Neural progenitor cell (in vitro differentiated cells): ENCODE measurements around the gene PYROXD2. TPM values are rescaled to one million over a fixed set of nuclear protein-coding genes. Genes with fewer than 3 reads are reported as not detected.

Source experiments
- DNase-seq: peaks from one replicate; pipeline ENCODE4 v3.0.0-alpha.2; 2016; ENCODE audit warnings: low spot score
- H2AFZ ChIP-seq: fragments of 200-600 bp; sonication (generic); replicated peaks from 2 replicates; pipeline ENCODE4 v1.6.1; 2016; ENCODE audit warnings: antibody characterized with exemption
- H3F3A ChIP-seq: fragments of 200-600 bp; sonication (generic); 2 replicates; pipeline ENCODE4 v1.6.1; 2016; ENCODE audit warnings: antibody characterized with exemption, low read depth
- H3K27ac ChIP-seq: fragments of 200-600 bp; sonication (generic); 2 replicates; pipeline ENCODE4 v1.5.1; 2016; ENCODE audit warnings: mild to moderate bottlenecking
- H3K27me3 ChIP-seq: fragments of 200-600 bp; sonication (generic); 2 replicates; pipeline ENCODE4 v1.6.1; 2016; ENCODE audit warnings: mild to moderate bottlenecking, moderate library complexity
- H3K36me3 ChIP-seq: fragments of 200-600 bp; sonication (generic); 2 replicates; pipeline ENCODE4 v1.5.1; 2016
- H3K4me1 ChIP-seq: fragments of 200-600 bp; sonication (generic); 2 replicates; pipeline ENCODE4 v1.6.1; 2016; ENCODE audit warnings: mixed run types
- H3K4me2 ChIP-seq: fragments of 200-600 bp; sonication (generic); 2 replicates; pipeline ENCODE4 v1.6.1; 2016
- H3K4me3 ChIP-seq: fragments of 200-600 bp; sonication (generic); 2 replicates; pipeline ENCODE4 v1.5.1; 2016
- H3K79me2 ChIP-seq: fragments of 200-600 bp; sonication (generic); 2 replicates; pipeline ENCODE4 v1.6.1; 2016; ENCODE audit warnings: low read depth
- H3K9ac ChIP-seq: fragments of 200-600 bp; sonication (generic); 2 replicates; pipeline ENCODE4 v1.6.1; 2016
- H3K9me3 ChIP-seq: fragments of 200-600 bp; sonication (generic); 2 replicates; pipeline ENCODE4 v1.5.1; 2016; ENCODE audit warnings: low read depth
- H4K20me1 ChIP-seq: fragments of 200-600 bp; sonication (generic); 2 replicates; pipeline ENCODE4 v1.6.1; 2016; ENCODE audit warnings: low read depth
- H3K27ac Mint-ChIP-seq: 3 replicates; pipeline ENCODE4 v1.8.0; 2021; ENCODE audit warnings: mixed read lengths
- H3K27me3 Mint-ChIP-seq: 2 replicates; pipeline ENCODE4 v1.8.0; 2022; ENCODE audit warnings: low read depth, mild to moderate bottlenecking, inconsistent platforms, moderate library complexity, mixed read lengths; ENCODE audit not compliant: insufficient read depth
- H3K36me3 Mint-ChIP-seq: 3 replicates; pipeline ENCODE4 v1.8.0; 2021; ENCODE audit warnings: mixed read lengths
- H3K4me1 Mint-ChIP-seq: 3 replicates; pipeline ENCODE4 v1.8.0; 2021; ENCODE audit warnings: mixed read lengths
- H3K4me3 Mint-ChIP-seq: 3 replicates; pipeline ENCODE4 v1.8.0; 2021; ENCODE audit warnings: mild to moderate bottlenecking, moderate library complexity, mixed read lengths
- H3K9me3 Mint-ChIP-seq: 3 replicates; pipeline ENCODE4 v1.8.0; 2020; ENCODE audit warnings: mixed read lengths
- CTCF ChIP-seq: fragments of 200-600 bp; sonication (generic); IDR thresholded peaks from 2 replicates; pipeline ENCODE4 v1.5.1; 2017; ENCODE audit warnings: antibody characterized with exemption, mild to moderate bottlenecking
- EZH2 ChIP-seq: fragments of 200-600 bp; sonication (generic); IDR thresholded peaks from 2 replicates; pipeline ENCODE4 v1.6.1; 2017; ENCODE audit warnings: antibody characterized with exemption, mild to moderate bottlenecking, moderate library complexity
- EZH2phosphoT487 ChIP-seq: fragments of 200-600 bp; sonication (generic); IDR thresholded peaks from 2 replicates; pipeline ENCODE4 v1.6.1; 2017; ENCODE audit warnings: antibody characterized with exemption
- total RNA-seq: library from RNA; depleted of rRNA; stranded (reverse); fragments of >200 nt; gene quantifications from 2 replicates; pipeline ENCODE4 v1.2.3, GENCODE V29; 2015; ENCODE audit warnings: low replicate concordance

The PYROXD2 gene
- total RNA-seq, 1 donor from 2014 or later = 10.5 TPM

- H3K4me3 Mint-ChIP-seq = no peak overlapping the region
- no peaks in the 10 kb centered on the region for H3K36me3 Mint-ChIP-seq
These were observed 12.5 kb downstream of the PYROXD2 start for GRCh38 chr10:98402478-98402877.

DNA sequence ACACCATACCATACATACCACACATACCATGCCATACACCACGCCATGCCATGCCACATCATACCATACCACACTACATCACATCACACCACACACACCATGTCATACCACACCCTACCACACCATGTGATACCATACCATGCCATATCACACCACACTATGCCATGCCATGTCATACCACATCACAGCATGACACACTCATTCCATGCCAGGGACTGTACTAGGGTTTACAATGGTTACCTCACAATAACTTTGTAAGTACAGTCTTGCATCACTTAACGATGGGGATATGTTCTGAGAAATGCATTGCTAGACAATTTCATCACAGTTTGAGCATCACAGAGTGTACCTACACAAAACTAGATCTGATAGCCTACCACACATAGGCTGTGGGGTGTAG, 14.5 kb downstream of the PYROXD2 start:
- no peaks in the 10 kb centered on the region for H4K20me1 ChIP-seq
- Mint-ChIP-seq H3K9me3 (no peaks in the 10 kb centered on the region), H3K36me3 (peaks cover 2% of the 10 kb centered on the region), H3K27ac (no peak overlapping the region), H3K4me3 (no peak overlapping the region), H3K27me3 (no peaks in the 10 kb centered on the region), H3K4me1 (peaks cover 7% of the 10 kb centered on the region)
- no peaks in the 10 kb centered on the region for H3F3A ChIP-seq
- H3K9me3 ChIP-seq = no peaks in the 10 kb centered on the region
- no peak for TF ChIP-seq EZH2phosphoT487
- TF ChIP-seq CTCF = no peak
- TF ChIP-seq EZH2 = no peak
- H3K27me3 ChIP-seq = no peaks in the 10 kb centered on the region
- no peak overlapping the region for H3K9ac ChIP-seq
- H3K4me2 ChIP-seq = no peak overlapping the region
- H2AFZ ChIP-seq = no peak overlapping the region
- H3K4me1 ChIP-seq = no peaks in the 10 kb centered on the region
- no peak overlapping the region for H3K27ac ChIP-seq
- H3K4me3 ChIP-seq = no peak overlapping the region
- no peak for DNase-seq
- no peaks in the 10 kb centered on the region for H3K36me3 ChIP-seq
- H3K79me2 ChIP-seq = no peaks in the 10 kb centered on the region

More at GRCh38 chr10:98402478-98402877, 12.5 kb downstream of the PYROXD2 start:
- Mint-ChIP-seq H3K4me1 (peaks cover 10% of the 10 kb centered on the region), H3K9me3 (no peaks in the 10 kb centered on the region), H3K27me3 (no peaks in the 10 kb centered on the region), H3K27ac (no peak overlapping the region)
- TF ChIP-seq CTCF (no peak), EZH2phosphoT487 (no peak), EZH2 (no peak)
- Histone ChIP-seq H3K36me3 (no peaks in the 10 kb centered on the region), H3K27ac (no peak overlapping the region), H3K4me1 (no peaks in the 10 kb centered on the region), H3K27me3 (no peaks in the 10 kb centered on the region), H3K4me2 (no peak overlapping the region), H3K79me2 (no peaks in the 10 kb centered on the region), H4K20me1 (no peaks in the 10 kb centered on the region), H3K9ac (no peak overlapping the region), H2AFZ (no peak overlapping the region), H3K9me3 (no peaks in the 10 kb centered on the region), H3F3A (no peaks in the 10 kb centered on the region), H3K4me3 (no peak overlapping the region)
- DNase-seq = no peak

GRCh38 chr10:98399784-98400183, 15.2 kb downstream of the PYROXD2 start:
- H3K27ac Mint-ChIP-seq = no peak overlapping the region
- H3K4me1 Mint-ChIP-seq = peaks cover 7% of the 10 kb centered on the region
- DNase-seq = no peak
- Histone ChIP-seq H3K79me2 (no peaks in the 10 kb centered on the region), H3K9ac (no peak overlapping the region), H3K4me1 (no peaks in the 10 kb centered on the region), H3K27me3 (no peaks in the 10 kb centered on the region), H3K4me2 (no peak overlapping the region), H2AFZ (no peak overlapping the region), H3K4me3 (no peak overlapping the region), H3K27ac (no peak overlapping the region), H4K20me1 (no peaks in the 10 kb centered on the region), H3K9me3 (no peaks in the 10 kb centered on the region), H3F3A (no peaks in the 10 kb centered on the region), H3K36me3 (no peaks in the 10 kb centered on the region)
- H3K27me3 Mint-ChIP-seq = peaks cover 3% of the 10 kb centered on the region
- H3K36me3 Mint-ChIP-seq = peaks cover 2% of the 10 kb centered on the region
- no peak overlapping the region for H3K4me3 Mint-ChIP-seq
- no peaks in the 10 kb centered on the region for H3K9me3 Mint-ChIP-seq
- TF ChIP-seq EZH2 (no peak), EZH2phosphoT487 (no peak), CTCF (no peak)
